HG02571 (cell line): ENCODE data around the gene THRB.

Experiments
- ATAC-seq: cut with Tn5 transposase; IDR thresholded peaks from one replicate; pipeline ENCODE4 v1.9.1; 2021; ENCODE audit warnings: mild to moderate bottlenecking, moderate library complexity; ENCODE audit not compliant: unreplicated experiment

The THRB gene

GRCh38 chr3:24494618-24495325, at the start of gene THRB:
Gene THRB (minus strand): TSS chr3:24494850.
- no peak for ATAC-seq

DNA sequence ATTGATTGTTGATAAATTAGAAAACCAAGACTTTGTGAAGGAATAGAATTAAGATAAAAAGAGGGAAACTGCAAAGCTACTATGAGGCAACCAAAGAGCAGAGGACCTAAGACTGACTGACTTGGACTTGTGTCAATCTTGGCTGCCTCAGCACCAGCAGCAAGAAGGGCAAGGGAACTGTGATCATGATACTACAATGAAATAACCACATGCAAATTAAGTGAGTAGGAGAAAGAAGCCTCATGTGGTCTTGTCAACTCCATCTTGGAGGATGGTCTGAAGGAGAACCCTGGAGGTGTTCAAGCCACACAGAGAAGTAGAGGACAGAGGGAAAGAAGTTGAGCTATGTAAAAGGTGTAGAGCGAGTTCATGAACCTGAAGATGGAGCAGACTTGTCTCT, 47.3 kb upstream of the THRB start:
- no peak for ATAC-seq

GRCh38 chr3:24540821-24541220, 46.2 kb upstream of the THRB start:
- no peak for ATAC-seq

DNA sequence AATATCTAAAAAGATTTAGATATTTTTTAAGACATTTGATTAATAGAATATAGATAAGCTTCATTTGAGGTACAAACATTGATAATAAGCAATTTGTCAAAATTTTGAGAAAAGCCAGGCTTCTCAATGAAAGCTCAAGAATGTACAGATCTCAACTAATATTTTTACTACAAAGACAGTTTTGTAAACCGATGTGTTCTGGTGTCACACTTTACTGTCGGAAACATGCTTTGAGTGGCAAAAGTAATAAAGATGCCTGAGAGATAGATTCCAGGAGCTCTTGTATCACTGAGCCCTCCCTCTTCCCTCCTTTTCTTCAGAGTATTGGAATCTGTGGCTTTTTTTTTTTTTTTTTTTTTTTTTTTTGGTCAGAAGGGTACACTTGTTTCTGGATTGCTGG, 45.0 kb upstream of the THRB start:
- no peak for ATAC-seq

GRCh38 chr3:24538891-24539290, 44.2 kb upstream of the THRB start:
- ATAC-seq = no peak

DNA sequence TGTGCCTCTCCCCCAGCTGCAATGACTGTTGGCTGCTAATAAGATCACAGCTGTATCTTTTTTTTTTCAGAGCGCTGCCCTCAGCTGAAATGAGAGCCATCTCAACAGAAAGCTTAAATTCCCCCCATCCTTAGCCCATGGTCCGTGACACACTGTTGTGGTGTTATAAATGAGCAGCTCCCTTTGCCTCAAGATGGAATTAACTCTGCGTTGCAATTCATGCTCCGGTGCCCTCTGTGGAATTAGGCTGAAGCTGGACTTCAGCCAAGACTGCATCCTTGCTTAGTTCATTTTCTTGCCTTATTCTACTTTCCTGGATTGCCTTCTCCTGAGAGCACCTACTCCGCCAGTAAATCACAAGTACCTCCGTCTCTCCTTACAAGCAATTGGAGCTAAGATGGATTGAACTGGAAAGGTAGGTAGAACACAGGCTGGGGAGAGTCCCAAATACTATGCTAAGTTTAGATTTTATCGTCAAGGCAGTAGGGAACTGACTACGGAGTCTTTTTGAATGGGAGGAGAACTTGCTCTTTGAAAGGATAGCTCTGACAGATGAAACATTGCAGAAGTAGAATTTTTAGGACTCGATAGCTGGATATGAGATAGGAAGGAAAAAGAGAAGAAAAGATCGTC, 39.0 kb upstream of the THRB start:
- ATAC-seq = no peak

DNA sequence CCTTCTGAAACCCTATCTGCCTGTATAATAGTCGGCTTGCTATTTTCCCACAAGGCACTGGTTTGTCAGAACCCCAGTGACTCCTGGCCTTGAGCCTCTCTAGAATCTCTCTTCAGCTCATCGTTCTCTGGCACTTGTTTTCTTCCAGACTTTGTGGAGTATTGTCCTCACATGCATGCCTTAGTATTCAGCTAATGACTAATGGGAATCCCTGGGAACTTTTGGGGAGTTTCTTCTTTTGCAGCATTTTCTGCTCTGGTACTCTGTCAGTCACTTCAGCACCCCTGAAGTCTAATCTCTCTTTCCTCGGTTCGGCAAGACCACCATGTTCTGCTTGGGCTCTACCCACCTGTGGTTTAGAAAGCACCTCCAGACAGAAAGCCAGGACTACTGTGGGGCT, 35.8 kb upstream of the THRB start:
- no peak for ATAC-seq

- no peak for ATAC-seq
Observed at GRCh38 chr3:24529210-24529609, 34.6 kb upstream of the THRB start.

- ATAC-seq = no peak
Observed at GRCh38 chr3:24526640-24527212, 32.1 kb upstream of the THRB start.

DNA sequence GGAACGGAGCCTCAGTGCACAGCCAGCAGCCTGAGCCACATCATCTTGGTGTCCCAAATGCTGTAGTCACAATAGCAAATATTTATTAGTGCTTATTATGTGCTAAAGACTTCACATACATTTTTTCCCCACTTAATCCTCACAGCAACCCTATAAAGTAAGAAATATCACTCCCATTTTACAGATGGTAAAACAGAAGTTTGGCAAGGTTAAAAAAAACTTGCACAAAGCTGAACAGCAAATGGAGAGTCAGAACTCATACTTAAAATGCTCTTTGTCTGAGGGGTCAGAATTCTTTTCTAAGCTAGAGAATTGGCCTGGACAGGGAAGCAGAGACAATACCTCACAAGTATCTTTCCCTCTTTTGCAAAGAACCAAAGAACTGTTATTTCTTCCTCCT, 30.9 kb upstream of the THRB start:
- no peak for ATAC-seq

- ATAC-seq = no peak
Observed at GRCh38 chr3:24525022-24525421, 30.4 kb upstream of the THRB start.

DNA sequence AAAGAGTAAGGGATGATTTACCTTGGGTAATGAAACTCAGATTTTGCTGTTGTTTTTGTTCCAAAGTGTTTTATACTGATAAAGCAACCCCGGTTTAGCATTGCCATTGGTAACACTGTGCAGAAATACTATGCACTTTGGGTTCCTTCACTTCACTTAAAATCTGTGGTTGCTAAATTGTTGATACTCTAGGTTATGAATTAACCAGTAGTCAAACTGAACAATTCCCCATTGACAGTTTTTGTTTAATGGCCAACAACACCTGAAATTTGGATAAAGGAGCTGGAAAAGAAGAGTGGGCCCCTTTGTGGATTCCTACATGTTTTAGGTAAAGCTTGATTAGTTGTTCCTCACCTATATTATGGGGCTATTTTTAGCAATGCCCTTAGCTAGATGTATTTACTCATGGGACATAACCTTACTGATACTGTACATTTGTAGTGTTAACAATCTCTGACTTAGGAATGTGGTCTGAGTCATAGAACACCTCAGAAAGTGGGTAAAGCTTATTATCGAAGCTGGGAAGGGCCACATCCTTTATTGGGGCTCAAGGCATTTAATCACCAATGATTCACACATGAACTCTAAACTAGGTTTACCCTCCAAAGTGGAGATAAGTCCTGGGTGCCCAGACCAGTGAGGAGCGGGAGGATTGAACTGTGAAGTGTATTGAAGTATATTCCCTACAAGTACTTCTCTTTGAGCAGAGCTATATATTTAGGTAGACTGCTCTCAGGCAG, 29.5 kb upstream of the THRB start:
- ATAC-seq = no peak

- ATAC-seq = no peak
Observed at GRCh38 chr3:24523215-24523614, 28.6 kb upstream of the THRB start.

- ATAC-seq = no peak
Observed at GRCh38 chr3:24522146-24522579, 27.5 kb upstream of the THRB start.

GRCh38 chr3:24521420-24522145, 26.9 kb upstream of the THRB start:
- no peak for ATAC-seq

DNA sequence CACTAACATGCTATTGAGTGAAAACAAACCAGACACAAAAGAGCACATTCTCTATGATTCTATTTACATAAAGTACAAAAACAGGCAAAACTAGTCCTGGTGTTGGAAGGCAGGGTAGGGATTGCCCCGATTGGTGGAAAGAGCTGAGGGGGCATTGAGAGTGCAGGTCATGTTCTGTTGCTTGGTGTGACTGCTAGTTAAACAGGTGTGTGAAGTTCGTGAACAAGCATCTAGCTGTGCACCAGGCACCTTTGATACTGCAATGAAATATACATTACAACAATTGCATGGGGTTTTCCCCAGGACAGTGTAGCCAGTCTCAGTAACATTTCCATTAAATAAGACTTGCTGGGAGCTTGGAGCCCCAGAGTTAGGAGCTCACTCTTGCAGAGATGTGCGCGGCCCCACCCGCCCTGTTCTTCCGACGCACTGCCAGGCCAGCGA, 26.3 kb upstream of the THRB start:
- ATAC-seq = no peak

- ATAC-seq = no peak
Observed at GRCh38 chr3:24520101-24520495, 25.4 kb upstream of the THRB start.

- ATAC-seq = peak; percentile 62
Observed at GRCh38 chr3:24519368-24520100, 24.9 kb upstream of the THRB start.

DNA sequence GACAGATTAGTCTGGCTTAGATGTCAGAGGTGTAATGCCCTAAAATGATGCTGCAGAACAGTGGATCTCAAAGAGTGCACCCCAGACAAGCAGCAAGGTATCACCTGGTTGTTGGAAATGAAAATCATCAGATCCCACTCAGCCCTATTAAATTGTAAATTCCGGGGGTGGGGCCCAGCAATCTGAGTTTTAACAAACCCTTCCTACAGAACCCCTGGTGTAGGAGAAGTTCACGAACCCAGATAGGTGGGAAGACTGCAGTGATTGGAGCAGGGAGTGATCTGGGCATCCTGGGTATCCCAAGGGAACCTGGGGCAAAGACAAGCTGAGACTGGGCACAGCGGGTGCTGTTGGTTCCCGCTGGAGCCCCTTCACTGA, 24.3 kb upstream of the THRB start:
- ATAC-seq = no peak

GRCh38 chr3:24514119-24514518, 19.5 kb upstream of the THRB start:
- ATAC-seq = no peak
